Astrocyte of the hippocampus (primary cell): ENCODE data around the gene ACAT2.
"Not testable (repeated sequence)": the region's sequence is repeated elsewhere in the genome, so short reads cannot be mapped to it uniquely, and the experiment has no call there.

Source experiments
- DNase-seq: peaks from one replicate; pipeline ENCODE4 v3.0.0; 2011; ENCODE audit warnings: low read depth, low spot score

Gene ACAT2

DNA sequence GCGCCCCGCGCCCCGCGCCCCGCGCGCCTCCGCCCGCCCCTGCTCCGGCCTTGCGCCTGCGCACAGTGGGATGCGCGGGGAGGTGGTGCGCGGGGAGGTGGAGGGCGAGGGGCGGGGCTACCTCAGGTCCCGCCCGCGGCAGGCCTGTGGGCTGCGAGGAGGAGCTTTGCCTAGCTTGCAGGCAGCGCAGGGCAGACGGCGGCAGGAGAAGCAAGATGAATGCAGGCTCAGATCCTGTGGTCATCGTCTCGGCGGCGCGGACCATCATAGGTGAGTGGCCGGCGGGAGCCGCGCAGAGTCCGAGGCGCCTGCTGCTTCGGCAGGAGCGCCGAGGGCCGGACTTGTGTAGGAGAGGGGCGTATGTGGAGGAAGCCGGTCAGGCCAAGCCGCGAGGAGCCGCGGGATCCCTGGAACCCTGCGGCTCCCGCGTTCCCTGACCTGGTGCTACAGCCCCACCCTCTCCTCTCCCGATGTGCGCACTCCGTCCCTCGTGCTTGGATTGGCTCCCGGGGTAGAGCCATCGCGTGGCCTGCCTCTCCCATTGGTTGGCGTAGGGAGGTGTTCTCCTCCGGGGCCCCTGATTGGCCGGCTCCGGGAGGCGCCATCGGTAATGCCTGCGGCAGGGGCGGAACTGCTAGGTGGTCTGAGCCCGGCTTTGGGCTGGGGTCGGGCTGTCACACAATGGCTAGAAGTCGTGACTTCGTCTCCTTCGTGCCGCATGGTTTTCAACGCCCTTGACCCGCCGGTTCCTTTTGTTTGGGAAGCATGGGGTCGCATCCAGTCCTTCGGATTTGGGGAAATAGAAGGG, at the start of gene ACAT2:
TSS of gene ACAT2 (plus strand) at position 173 of the 808 bp plus-strand sequence. CDS start at position 216, 43 bp downstream.
- peak; percentile 97 for DNase-seq

DNA sequence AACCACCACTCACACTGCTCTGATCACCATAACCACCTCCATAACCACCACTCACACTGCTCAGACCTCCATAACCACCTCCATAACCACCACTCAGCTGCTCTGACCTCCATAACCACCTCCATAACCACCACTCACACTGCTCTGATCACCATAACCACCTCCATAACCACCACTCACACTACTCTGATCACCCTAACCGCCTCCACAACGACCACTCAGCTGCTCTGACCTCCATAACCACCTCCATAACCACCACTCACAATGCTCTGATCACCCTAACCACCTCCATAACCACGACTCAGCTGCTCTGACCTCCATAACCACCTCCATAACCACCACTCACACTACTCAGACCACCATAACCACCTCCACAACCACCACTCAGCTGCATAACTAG, 49.5 kb upstream of the ACAT2 start:
- DNase-seq = not testable (repeated sequence)

DNA sequence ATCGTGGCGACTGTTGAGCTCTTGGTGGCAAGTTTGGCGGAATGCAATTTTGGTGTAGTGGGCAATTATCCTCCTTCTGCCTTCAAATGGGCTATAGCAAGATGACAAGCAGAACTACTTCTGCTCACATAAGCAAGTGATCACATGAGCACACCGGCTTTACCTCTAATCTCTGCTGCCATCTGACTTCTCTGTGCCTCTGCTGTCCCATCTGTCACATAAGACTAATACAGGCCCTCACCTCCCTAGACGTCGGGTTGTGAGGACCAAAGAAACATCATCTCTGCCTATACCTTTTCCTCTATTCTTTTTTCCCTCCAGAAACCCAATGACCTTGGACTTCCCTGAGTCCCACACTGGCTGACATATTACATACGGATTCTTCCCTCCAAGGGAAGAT, 47.9 kb upstream of the ACAT2 start:
- no peak for DNase-seq

DNA sequence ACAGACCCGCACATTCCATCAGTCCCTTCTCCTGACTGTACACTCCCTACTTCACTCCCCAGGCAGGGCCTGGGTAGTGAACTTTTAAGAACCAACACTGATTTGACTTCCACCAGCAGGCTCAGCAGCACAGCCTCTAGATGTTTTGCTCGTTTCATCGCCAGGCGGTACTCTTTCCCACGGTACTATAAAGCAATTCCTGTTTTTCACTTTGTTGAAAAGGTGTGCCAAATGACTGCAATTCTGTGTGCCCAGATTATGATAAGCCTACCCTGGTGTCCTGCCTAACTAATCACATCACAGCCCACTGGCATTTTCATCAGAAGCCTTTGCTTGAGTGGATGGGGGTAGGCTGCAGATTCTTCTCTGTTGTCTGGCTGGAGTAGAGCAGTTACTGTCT, 47.4 kb upstream of the ACAT2 start:
- peak; percentile 11 for DNase-seq

DNA sequence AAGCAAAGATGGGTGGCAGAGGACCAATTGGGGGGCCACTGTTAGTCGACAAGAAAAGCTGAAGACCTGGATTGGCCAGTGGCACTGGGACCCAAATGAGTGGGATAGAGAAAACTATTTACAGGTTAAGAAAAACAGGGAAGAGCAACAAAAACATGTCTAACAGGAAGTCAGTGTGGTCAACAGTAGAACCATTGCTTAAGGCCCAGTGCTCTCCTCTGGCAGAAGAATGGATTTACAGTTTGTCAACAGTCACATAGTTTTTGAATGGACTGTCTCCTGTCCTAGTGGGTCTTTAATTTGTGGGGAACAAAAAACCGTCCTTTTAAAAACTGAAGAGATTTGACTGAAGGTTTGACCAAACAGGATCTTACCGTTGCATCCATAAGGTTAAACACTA, 46.7 kb upstream of the ACAT2 start:
- DNase-seq = no peak

DNA sequence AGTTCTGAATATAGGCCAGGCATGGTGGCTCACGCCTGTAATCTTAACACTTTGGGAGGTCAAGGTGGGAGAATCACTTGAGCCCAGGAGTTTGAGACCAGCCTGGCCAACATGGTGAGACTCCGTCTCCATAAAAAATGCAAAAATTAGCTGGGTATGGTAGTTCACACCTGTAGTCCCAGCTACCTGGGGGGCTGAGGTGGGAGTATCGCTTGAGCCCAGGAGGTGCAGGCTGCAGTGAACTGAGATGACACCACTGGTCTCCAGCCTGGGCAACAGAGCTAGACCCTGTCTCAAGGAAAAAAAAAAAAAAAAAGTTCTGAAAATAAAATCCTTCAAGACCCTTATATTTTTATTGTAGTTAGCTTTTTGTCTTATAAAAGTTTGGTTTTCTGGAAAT, 46.2 kb upstream of the ACAT2 start:
- no peak for DNase-seq

DNA sequence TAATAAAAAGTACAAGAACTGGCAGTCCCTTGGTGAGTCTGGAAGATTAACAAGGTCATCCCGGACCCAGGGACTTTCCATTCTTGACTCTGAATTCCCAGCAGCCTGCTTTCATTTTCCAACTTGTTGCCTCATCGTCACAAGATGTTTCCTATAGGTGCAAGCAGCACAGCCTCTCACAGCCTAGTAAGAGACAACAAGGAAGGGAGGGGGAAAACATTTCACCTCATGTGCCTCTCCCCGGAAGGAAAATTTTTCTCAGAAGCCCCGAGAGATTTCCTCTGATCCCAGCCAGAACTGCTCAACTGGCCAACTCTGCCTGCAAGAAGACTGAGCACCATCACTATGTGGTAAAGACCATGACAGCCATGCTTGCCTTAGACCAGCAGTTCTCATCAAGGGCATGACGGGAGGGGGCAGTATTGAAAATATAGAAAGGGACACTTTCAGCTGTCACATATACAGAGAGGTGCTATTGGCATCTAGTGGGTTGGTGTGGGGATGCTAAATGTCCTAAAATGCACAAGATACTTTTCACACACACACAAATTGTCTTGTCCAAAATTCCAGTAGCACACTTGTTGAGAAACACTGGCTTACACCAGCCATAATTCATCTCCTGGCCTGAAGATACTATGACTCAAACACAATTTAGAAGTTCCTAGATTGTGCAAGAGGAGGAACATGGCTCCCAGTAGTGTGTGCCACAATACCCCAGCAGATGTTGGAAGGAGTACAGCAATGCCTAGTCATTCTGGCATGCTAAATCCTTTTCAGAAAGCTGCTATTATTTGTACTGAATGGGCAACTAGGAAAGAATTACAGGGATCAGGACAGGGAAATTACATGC, 45.4 kb upstream of the ACAT2 start:
- DNase-seq = peak; percentile 87

DNA sequence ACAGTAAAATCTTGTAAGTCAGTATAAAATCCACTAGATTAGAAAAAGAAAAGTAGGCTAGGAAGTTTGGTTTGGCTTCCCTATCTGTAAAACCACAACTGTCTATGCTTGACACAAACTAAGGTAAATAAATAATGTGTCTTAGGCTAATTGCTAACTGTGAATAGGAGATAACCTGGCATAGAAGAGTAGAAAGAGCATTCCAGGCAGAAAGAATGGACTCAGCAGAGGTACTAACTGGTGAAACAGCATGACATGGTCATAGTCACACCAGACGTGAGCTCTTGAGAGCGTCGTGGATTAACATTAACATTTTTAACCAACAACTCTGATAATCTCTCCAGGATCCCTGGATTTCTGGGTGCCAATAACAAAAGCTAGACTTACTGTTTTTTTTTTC, 43.2 kb upstream of the ACAT2 start:
- peak; percentile 6 for DNase-seq

DNA sequence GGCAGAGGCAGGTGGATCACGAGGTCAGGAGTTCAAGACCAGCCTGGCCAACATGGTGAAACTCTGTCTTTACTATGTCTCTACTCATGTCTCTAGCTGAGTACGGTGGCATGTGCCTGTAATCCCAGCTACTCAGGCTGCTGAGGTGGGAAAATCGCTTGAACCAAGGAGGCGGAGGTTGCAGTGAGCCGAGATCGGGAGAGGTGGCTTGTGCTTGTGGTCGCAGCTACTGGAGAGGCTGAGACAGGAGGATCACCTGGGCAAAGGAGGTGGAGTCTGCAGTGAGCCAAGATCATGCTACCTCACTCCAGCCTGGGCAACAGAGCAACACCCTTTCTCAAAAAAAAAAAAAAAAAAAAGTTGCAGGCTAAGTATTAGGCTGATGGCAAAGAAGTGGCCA, 42.6 kb upstream of the ACAT2 start:
- no peak for DNase-seq

DNA sequence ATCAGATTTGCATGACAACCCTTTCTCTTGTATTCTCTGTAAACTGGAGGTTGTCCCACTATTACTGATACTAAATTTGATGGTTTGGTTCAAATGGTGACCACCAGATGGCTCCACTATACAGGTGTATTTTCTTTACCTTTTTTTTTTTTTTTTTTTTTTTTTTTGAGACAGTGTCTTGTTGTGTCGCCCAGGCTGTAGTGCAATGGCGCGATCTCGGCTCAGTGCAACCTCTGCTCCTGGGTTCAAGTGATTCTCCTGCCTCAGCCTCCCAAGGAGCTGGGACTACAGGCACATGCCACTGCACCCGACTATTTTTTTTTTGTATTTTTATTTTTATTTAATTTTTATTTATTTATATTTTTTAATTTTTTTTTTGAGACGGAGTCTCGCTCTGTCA, 41.1 kb upstream of the ACAT2 start:
- DNase-seq = peak; percentile 43

DNA sequence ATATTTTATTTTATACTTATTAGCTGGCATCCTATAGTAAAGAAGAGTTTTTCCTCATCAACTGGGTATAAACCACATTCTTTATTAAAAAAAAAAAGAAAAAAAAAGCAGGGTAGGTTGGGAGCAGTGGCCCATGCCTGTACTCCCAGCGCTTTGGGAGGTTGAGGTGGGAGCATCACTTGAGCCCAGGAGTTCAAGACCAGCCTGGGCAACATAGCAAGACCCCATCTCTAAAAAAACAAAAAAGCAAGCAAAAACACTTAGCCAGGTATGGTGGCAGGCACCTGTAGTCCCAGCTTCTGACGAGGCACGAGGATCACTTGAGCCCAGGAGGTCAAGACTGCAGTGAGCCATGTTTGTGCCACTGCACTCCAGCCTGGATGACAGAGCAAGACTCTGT, 39.9 kb upstream of the ACAT2 start:
- not testable (repeated sequence) for DNase-seq

DNA sequence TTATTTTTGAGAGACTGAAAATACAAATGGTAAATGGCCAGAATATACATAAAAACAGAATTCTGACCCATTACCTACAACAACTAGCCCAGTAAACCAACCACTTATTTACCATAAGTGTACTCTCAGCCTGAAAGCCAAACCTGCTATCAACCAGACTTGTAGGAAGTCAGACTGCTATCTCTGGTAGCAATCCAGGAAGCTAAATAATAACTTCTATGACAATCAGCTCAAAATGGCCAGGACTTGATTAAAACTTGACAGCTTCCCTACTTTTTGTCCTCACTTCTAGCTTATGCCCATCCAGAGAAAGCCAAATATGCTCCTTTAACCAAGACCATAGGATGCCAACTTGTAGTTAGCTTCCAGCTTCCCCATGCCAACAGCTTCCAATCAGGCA, 39.2 kb upstream of the ACAT2 start:
- no peak for DNase-seq

DNA sequence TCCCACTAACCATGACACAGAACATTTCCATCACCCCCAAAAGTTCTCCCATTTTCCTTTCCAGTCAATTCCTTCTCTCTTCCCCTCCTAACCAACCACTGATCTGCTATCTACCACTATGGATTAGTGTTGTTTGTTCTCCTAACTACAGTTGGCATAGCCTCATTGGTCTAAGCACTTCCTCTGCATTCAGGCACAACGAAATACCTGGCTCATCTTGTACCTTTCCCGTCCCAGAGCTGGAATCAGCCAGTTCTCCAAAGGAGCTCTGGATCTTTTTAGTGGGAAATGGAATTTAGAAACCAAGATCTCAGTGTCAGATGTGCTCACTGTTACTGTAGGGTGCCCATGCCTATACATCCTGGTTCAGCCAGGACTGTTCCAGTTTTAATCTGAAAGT, 38.6 kb upstream of the ACAT2 start:
- no peak for DNase-seq

DNA sequence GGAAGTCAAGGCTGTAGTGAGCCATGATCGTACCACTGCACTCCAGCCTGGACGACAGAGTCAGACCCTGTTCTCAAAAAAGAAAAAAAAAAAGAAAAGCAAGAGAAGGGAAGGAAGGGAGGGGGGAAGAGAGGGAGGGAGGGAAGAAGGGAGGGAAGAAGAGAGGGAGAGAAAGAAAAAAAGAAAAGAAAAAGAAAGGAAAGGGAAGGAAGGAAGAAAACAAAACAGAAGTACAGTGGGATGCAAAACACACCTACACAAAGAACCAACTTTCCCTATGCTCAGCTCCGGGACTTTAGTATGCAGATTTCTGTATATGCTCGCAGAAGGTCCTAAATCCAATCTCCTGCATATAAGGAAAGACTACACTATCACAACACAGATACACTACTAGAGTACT, 37.1 kb upstream of the ACAT2 start:
- no peak for DNase-seq

DNA sequence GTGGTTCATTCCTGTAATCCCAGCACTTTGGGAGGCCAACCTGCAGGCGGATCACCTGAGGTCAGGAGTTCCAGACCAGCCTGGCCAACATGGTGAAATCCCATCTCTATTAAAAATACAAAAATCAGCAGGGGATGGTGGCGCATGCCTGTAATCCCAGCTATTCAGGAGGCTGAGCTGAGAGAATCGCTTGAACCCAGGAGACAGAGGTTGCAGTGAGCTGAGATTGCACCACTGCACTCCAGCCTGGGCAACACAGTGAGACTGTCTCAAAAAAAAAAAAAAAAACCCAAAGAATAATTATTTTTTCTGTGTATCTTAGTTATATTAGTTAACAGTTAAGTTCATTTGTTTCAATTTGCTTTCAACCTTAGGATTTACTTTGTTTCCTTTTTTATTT, 36.6 kb upstream of the ACAT2 start:
- DNase-seq = not testable (repeated sequence)

DNA sequence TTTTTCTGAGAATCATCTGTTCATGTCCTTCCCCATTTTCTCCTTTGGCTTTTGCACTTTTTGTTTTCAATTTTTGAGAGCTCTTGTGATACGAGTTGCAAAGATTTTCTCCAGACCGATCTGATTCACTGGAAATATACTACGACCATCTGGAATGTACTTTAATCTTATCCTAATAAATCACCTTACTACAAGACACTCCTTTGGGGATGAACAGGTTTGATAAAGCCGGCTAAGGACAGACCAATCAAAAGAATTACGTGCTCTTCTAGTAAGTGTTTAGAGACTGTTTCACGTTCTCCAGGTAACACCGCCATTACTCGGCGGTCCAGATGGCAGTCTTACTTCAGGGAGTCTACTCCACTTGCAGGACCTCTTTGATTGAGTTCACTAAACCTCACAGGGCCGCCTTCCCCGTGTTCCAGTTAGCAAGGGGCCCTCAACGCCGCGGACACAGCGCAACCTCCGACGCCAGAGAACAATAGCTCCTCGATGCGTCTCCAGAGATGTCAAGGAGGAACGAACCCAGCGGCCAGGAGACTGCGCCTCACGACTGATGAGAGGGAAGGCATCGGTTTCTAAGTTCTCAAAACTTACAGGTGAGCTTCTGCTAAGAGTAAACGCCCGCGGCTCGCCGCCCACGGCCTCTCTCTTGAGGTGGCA, 35.5 kb upstream of the ACAT2 start:
- DNase-seq = no peak

DNA sequence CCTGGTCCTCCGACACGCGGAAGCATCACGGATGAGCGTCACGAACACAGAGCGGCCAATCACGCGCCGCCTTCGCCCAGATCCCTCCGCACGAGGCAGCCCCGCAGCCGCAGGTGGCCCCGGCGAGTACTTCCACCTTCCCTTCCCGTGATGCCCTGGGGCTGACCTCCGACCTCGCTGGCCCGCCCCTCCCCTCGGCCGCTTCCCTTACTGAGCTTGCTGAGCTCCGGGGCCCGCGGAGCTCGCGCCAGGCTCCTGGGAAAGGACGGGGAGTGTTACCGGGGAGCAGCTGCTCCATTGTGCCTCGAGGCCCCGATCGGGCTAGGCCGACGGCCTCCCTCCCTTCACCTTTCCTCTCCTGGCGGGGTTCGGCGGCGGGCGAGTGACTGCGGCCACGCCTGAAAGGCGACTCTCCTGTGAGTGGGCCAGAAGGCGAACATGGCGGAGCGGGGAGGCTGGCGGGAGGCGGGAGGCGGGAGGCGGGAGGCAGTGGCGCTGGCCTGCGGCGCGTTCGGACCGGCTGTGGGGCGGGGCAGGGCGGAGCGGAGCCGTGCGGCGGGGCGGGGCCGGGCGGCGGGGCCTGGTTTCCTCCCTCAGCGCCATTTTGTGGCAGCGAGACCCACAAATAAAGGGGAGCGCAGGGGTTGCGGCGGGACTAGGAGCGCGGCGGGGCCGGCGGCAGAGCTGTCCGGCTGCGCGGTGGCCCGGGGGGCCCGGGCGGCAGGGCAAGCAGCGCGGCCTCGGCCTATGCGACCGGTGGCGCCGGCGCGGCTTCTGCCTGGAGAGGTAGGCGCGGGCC, 34.7 kb upstream of the ACAT2 start, which contains the start of gene WTAP:
TSS of gene WTAP (plus strand) at position 589 of the 799 bp plus-strand sequence. CDS start 8,760 bp downstream, outside the sequence.
- DNase-seq = peak; percentile 98

DNA sequence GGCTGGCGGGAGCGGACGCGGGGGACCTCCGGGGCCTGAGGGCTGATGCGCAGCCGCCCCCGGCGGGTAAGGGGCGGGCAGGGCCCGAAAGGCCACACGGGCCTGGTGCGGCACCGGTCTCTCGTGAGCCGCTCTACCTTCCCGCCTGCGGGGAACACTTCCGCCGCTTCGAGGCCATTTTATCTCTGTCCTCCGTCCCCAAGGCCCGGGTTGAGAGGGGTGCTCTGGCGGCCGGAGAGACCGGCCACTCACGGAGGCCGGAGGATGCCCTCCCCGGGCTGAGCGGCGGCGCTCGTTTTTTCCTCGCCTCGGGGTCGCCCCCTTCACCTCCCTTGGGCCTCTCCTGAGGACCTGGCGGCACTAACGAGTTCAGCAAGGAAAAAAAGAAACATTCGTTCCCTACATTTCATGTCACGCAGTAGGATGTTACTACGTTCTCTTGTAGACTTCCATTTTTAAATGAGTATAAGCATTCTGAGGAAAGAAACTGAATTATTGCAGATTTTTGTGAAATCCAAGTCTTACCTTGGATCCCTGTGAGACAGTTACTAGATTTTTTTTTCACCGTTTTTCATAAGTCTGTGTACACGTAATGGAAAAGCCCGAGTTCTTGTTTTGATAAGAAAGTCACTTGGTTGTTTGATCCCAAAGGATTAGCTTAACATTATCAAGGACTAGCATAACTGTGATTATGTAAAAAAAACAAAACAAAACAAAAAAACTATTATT, 34.0 kb upstream of the ACAT2 start:
- no peak for DNase-seq

DNA sequence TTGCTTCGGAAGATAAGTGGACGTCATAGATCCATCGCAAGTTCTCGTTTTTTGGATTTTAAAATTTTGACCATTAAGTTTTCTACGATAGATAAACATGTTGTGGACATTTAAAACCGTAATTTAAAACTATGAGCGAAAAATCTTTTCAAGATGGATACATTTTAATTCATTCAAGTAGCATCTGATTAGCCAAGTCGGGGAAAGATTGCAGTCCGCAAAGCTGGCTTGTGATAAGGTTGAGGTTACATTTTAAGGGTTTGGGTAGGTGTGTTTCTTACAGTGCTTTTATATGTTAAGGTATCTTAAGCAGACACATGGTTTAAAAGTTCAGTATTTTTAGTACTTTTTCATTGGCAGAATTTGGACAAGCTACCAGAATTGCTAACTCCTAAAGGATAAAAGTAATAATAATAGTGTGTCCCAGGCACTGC, 33.3 kb upstream of the ACAT2 start:
- peak; percentile 29 for DNase-seq

DNA sequence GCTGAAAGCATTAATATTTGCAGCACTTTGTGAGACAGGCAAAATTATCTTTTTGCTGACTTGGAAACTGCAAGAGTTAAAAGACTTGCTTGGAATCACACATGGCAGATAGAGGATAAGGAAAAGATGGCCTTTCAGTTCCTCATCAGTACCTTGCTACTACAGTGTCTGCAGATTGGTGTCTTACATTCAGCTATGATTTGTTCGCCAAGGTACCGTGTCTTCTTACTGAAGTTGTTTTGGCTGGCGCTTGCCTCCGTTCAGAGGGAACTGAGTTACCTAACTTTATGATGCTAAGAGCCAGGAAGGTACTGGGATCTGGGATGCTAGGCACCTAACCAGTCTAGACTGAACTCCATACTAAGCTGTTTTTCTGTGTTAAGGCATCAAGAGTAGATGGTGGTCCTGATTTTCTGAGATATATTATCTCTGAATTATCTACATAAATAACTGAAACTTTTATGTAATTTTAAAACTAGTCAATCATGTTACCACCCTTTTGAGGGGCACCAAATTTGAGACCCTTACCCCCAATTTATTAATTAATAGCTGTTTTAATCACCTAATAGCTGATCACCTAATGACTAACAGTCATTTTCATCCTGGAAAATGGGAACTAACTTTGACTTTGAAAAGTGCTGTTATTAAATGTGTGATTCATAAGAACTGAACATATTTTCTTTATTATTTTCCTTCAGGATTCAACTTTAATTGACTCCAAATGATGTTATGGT, 32.1 kb upstream of the ACAT2 start:
- DNase-seq = peak; percentile 15
